SIG-M5 (cell line): ENCODE results near the gene ATP2A3.

Experiments used
- DNase-seq: peaks from one replicate; lab custom pipeline; 2025; lab: John Stamatoyannopoulos, UW

Gene ATP2A3

GRCh38 chr17:3964203-3965117 is at the start of gene ATP2A3:
TSS of gene ATP2A3 (minus strand) at chr17:3964437. CDS start at chr17:3964291, 146 bp downstream.
- no peak for DNase-seq

GRCh38 chr17:4010754-4011153 is 46.5 kb upstream of the ATP2A3 start:
- no peak for DNase-seq

- no peak for DNase-seq
Measured at GRCh38 chr17:4009186-4009785, 45.0 kb upstream of the ATP2A3 start.

GRCh38 chr17:4008441-4009185 is 44.4 kb upstream of the ATP2A3 start:
- no peak for DNase-seq

- no peak for DNase-seq
Measured at GRCh38 chr17:4008082-4008435, 43.8 kb upstream of the ATP2A3 start.

GRCh38 chr17:4007346-4008081 is 43.3 kb upstream of the ATP2A3 start:
- DNase-seq = no peak

GRCh38 chr17:4006745-4007211 is 42.5 kb upstream of the ATP2A3 start:
- no peak for DNase-seq

GRCh38 chr17:4006165-4006589 is 41.9 kb upstream of the ATP2A3 start:
- DNase-seq = no peak

GRCh38 chr17:4005296-4006164 is 41.3 kb upstream of the ATP2A3 start:
- DNase-seq = no peak

GRCh38 chr17:4004517-4005295 is 40.5 kb upstream of the ATP2A3 start:
- no peak for DNase-seq

GRCh38 chr17:4003501-4004421 is 39.5 kb upstream of the ATP2A3 start:
- DNase-seq = no peak

GRCh38 chr17:4003131-4003500 is 38.9 kb upstream of the ATP2A3 start:
- no peak for DNase-seq

- DNase-seq = no peak
Measured at GRCh38 chr17:4001048-4001590, 36.9 kb upstream of the ATP2A3 start.

GRCh38 chr17:3998436-3998835 is 34.2 kb upstream of the ATP2A3 start:
- no peak for DNase-seq

- DNase-seq = no peak
Measured at GRCh38 chr17:3995067-3995466, 30.8 kb upstream of the ATP2A3 start.

GRCh38 chr17:3994221-3994576 is 30.0 kb upstream of the ATP2A3 start:
- DNase-seq = no peak

- no peak for DNase-seq
Measured at GRCh38 chr17:3993493-3994220, 29.4 kb upstream of the ATP2A3 start.

GRCh38 chr17:3992370-3992769 is 28.1 kb upstream of the ATP2A3 start:
- DNase-seq = no peak
